Measurements from ENCODE around the gene ROBO4.

DNA sequence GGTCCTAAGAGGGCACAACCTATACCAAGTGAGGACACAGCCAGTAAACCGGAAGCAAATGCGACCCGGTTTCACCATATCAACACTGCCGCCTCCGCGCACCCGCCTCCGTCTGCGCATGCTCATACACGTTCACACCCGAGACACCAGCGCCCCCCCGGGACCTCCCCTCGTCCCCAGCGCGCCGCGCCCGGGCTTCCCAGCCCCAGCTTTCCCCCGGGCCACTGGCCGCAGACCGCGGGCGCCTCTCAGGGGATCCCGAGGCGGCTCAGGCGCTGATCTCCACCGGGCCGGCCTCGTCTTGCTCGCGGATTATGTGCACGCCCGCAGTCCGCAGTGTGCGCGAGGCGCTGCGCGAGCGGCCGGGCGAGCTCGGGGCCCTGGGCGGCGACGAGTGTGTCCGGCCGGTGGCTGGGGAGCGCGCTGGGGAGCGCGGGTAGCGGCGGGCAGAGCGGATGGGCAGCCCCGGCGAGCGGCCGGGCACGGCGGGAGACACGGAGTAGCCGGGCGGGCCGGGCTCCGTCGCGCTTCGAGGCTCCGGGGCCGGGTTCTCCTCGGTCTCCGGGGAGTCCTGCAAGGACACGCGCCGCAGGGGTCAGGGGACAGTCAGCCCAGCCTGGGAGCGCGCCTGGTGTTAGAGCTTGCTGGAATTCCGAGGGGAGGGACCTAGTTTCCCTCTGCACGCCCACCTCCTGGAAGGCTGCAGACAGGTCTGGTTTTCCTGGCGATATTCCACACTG lies 23.4 kb upstream of the ROBO4 start:
- no peak for TF ChIP-seq CTCF (IDR thresholded peaks at IDR 0.05)
- no peak for TF ChIP-seq EZH2 (IDR thresholded peaks at IDR 0.05; ENCODE audit: borderline replicate concordance, insufficient read depth, low read depth, low read length, poor library complexity, severe bottlenecking)
